ENCODE results near the gene ADGRG7.

Gene ADGRG7

DNA sequence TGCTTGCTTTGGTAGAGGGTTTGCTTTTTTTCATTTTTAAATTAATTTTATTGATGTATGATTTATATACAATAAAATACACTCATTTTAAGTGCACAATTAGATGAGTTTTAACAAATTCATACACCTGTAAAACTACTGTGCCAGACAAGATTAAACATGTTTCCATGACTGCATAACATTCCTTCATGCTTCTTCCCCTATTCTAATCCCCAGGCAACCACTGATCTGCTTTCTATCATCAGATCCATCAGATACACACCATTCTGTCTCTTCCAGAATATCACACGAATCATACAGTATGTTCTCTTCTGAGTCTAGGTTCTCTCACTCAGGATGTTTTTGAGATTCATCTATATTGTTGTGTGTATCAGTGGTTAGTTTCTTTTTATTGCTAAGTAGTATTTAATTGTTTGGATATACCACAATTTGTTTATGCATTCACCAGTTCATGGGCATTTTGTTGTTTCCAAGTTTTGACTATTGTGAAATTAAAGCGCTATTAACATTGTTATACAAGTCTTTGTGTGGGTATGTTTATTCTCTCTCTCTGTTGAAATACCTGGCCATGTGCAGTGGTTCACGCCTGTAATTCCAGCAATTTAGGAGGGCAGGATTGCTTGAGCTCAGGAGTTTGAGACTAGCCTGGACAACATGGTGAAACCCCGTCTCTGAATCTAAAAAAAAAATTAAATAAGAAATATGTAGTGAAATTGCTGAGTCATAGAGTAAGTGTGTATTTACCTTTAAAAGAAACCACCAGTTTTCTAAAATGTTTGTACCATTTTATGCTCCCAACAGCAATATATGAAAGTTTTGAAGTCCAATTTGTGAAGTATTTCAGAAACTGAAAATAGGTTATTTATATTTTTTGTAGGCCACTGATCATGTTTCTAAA, 92.9 kb downstream of the ADGRG7 start:
- DNase-seq: no peak

DNA sequence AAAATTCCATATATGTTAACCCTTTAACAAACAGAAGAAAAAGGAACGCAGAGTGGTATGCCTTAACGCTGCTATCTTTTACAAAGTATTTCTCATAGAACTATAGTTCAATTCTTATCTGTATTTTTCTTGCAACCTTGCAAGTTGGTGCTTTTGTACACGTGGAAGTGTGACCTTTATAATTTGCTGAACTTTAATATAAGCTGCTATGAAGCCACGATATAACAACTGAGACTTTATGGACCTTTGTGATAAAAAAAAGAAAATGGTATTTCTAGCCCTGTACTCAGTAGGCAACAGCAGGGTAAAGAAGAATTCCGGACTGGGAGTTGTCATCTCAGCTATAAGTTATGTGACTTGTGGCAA, 93.6 kb downstream of the ADGRG7 start:
- no peak for DNase-seq

DNA sequence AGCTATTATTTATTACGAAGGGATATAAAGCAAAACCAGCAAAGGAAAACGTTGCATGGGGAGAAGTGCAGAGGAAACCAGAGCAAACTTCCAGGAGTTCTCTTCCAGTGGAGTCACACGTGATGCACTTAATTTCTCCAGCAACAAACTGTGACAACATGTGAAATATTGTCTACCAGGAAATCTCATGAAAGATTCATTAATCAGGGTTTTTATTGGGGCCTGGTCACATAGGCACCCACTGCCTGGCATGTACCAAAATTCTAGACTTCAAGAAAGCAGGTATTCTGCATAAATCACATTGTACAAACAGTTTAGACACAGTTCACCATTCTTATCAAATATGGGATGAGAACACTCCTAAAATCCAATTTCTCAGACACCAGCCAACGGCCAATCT, 94.5 kb downstream of the ADGRG7 start:
- no peak for DNase-seq

DNA sequence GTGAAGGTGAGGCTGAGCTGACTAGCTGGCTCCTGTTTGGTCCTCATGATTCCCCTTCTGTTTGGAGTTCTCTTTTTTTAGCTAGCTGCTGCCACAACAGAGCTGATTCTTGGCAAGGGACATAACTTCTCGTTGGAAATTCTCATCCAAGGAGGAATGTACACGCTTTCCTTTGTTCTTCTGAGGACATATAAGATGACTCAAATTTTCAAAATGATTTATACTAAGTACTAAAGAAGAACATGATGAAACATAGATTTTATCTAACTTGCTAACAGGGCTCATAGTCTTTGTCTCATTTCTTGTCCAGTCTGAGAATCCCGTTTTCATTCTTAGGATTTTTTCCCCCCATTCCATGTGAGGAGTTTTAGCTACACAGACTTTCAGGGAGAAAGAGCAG, 97.0 kb downstream of the ADGRG7 start:
- DNase-seq: no peak

DNA sequence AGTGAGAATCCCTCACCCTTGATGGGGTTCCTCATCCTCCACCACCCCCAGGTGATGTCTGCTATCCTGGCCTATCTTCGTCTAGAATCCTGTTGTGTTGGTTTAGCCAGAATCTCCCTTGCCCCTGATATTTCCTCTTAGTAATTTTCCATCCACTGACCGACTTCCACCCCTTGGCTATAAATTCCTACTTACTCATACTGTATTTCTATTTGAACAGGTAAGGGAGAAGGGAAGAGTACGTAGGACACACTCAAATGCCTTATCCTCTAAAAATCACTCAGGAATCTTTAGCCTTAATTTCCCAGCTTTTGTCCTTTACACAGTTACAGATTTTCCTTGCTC, 99.2 kb downstream of the ADGRG7 start:
- no peak for DNase-seq

DNA sequence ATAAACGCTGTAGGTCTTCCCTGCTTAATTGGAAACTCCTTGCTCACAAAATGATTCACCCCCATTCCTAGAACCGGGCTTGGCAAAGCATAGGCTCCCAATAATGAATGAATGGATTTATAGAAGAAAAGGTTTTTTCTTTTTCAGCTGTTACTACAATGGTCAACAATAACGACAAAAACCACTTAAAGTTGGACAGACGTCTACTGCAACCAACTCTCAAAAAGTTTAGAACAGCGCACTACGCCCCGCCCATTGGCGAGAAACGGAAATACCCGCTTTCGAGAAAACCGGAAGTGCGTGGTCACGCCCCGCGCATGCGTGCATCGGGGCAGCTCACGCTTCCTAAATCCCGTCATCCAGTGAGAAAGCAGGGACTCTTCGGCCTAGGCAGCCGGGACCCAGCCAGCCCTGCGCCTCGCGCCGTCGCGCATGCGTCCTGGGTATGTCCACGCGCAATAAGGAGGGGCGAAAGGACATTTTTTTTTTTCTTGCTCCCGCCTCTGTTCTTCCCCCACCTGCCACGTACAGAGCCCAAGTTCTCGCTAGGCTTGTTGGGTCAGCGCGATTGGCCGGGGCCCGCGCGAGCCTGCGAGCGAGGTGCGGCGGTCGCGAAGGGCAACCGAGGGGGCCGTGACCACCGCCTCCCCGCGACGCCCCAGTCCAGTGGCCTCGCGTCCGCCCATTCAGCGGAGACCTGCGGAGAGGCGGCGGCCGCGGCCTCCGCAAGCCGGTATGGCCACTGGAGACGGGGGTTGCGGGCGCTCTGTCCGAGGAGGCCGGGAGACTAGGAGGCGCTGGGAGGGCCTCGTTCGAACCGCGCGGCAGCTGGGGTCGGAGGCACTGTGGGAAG, 99.8 kb downstream of the ADGRG7 start, which contains the start of gene TFG:
Gene TFG (plus strand): TSS at position 506 of the 853 bp plus-strand sequence. CDS start 4,192 bp downstream, outside the sequence.
- peak; percentile 98 for DNase-seq

DNA sequence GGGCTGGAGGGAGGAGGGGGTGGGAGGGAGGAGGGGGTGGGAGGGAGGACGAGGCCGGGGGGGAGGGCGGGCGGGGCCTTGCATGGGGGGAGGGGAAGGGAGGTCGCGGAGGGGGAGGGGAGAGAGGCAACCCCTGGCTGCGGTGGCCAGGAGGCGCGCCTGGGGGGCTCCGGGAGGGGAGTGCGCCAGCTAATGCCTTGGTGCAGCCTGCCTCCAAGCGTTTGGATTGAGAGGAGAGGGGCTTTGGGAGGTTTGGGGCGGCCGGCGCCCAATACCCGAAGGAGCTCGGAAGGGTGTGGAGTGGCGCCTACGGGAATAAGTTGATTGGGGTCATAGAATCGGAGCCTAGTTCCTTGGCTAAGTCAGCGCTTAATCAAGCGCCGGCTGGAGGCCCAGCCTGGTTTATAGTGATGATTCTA, 100.5 kb downstream of the ADGRG7 start:
- no peak for DNase-seq

DNA sequence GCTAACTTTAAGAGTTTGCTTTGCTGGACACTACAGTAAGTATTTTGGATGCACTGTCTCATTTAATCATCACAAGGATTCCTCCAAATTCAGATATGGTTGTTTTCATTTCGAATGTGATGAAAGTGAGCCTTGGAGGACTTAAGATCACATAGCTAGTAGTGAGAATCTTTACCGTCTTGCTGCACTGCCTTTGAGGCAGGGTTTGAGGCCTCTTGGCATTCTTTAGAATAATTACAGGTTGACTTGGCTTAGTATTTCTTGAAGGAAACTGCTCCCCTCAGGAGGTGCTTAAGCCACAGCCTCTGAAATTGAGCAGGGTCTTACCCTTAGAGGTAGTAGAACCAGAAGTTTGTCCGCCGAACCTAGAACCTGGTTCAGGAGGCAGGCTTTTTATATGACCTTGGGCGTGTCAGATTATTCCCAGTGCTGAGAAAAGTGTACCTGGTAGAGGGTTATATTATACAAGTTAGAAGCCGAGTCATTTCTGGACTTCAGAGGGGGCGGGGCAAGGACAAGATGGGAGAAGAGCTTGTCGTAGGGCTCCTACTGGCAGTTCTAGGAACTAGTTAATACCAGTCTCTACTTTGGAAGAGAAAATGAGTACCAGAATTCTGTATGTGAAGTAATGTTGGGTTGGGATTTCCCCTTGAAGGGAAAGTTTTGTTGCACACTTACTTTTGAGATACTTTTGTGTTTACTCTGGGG, 101.0 kb downstream of the ADGRG7 start:
- DNase-seq: no peak

DNA sequence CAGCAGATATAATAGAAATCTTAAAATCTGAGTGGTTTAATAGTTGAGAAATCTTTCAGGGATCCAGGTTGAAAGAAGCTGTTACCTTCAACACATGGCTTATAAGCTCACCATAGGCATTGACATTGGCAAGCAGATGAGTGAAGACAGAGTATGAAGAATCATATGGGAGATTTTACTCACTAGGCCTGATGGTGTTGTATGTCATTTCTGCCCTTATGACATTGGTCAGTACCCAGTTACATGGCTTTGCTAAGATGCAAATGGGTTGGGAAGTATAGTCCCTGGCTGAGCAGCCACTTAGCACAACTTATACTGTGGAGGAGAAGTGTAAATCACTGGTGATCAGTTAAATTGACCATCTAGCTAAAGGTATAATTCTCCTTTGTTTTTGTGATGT, 105.8 kb downstream of the ADGRG7 start:
- DNase-seq: no peak

DNA sequence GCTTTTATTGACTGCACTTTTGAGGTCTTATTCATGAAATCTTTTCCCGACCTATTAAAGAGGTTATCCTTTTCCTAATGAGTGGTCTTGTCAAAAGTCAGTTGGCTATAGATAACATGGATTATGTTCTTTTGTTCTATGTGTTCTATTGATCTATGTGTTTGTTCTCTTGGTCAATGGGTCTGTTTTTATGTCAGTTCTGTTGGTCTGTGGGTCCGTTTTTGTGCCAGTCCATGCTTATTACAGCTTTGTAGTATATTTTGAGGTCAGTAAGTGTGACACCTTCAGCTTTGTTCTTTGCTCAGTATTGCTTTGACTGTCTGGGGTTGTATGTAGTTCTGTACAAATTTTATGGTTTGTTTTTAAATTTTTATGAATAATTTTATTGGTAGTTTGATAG, 107.7 kb downstream of the ADGRG7 start:
- DNase-seq: no peak

DNA sequence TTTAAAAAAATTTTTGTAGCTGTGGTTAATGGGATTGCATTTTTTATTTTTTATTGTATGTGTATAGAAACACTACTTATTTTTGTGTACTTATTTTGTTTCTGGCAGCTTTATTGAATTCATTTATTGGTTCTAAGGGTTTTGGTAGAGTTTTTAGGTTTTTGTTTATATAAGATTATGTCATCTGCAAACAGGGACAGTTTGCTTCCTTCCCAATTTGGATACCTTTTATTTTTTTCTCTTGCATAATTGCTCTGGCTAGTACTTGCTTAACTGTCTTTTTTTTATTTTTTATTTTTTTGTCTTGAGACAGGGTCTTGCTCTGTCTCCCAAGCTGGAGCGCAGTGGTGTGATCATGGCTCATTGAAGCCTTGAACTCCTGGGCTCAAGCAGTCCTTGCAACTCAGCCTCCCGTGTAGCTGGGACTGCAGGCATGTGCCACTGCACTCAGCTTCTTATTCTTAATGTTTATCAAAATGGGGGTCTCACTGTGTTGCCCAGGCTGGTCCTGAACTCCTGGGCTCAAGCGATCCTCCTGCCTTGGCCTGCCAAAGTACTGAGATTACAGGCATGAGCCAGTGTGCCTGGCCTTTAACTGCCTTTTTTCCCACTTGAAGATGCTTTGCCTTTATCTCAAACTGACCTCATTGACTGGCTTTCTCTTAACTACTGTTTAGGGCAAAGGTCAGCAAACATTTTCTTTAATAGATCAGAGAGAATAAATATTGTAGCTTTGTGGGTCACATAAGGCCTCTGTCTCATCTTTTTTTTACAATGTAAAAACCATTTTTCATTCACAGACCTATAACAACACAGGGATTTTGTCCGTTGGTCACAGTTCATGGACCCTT, 108.5 kb downstream of the ADGRG7 start:
- no peak for DNase-seq

DNA sequence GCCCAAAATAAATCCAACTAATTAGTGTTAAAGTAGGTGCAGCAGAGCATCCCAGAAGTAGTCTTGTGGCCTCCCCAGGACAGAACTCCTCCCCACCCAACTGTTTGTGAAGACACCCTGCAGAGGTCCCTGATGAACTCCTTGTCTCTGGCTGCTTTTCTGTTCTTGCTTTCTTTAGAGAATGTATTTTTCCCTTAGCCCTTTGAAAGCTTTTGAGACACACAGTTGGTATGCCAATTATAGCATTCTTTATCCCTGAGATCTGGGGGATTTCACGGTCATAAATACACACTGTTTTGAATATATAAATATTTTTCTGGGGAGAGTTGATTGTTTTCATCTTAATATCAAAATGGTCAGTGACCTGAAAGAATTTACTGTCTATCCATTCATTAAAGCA, 109.7 kb downstream of the ADGRG7 start:
- DNase-seq: no peak

DNA sequence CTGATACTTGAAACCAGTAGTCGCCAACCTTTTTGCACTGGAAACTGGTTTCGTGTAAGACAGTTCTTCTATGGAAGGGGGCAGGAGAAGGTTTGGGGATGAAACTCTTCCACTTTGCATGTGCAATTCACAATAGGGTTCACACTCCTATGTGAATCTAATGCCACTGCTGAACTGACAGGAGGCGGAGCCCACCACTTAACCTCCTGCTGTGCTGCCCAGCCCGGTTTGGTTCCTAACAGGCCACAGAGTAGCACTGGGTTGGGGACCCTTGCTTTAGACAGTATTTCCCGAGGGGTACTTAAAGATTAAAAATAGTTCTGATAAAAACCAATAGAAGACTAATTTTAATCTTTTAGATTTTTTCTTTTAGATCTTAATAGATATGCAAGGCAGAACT, 111.0 kb downstream of the ADGRG7 start:
- DNase-seq: no peak

DNA sequence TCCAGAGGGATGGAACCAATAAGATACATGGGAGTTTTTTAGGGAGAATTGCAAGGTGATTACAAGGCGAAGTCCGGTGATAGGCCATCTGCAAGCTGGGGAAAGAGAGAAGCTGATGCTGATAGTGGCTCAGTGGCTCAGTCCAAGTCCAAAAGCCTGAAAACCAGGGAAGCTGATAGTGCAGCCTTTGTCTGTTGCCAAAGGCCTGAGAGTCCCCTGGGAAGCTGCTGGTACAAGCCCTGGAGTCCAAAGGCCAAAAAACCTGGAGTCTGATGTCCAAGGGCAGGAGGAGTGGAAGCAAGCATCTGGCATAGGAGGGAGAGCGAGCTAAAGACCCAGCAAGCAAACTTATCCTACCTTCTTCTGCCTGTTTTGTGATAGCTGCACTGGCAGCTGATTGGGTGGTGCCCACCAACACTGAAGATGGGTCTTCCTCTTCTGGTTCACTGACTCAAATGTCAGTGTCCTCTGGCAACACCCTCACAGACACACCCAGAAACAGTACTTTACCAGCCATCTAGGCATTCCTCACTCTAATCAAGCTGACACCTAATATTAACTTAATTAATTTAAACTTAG, 116.6 kb downstream of the ADGRG7 start:
- no peak for DNase-seq

DNA sequence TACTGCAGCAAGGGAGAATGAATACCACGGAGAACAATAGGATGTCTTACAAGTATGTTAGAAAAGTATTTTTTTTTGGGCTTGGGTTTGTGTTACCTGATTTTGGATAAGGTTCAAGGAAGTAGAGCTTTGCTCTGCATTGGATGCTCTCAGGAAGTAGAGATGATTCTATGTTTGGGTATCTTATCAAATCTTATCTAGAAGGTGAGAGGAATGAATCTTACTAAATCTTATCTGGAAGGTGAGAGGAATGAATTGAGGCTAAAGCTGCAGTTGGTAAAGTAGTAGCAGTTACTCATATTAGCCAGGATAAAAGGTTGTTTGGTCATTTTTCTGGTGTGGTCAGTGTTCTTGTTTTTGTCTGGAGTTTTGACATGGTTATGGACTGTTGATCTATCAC, 117.3 kb downstream of the ADGRG7 start:
- DNase-seq: no peak

DNA sequence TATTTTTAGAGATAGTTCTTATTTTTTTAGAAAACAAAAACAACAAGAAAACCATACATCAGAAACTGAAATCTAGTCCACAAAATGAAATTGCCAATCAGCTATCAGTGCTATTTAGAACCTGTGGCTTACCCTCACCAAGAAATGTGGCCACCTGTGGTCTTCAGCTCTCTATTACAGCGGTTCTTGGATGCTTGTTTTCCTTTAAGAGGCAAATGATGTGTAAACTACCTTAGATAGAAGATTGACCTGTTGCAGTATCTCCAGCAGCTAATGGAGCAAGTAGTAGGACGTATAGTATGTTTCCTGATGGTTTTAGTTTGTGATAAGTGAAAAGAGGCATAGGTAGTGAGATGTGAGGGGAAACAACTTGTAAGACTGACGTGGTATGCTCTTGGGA, 121.1 kb downstream of the ADGRG7 start:
- no peak for DNase-seq

DNA sequence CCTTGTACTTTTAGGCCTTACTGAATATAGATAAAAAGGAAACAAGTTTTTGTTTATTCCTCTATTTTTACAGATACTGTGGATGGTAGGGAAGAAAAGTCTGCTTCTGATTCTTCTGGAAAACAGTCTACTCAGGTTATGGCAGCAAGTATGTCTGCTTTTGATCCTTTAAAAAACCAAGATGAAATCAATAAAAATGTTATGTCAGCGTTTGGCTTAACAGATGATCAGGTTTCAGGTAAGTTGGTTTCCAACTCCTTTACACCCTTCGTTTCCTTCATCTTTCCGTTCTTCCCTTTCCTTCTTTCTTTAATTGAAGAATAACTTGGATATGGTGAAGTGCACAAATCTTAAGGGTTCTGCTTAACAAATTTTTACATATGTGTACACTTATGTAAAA, 123.0 kb downstream of the ADGRG7 start:
- DNase-seq: no peak

DNA sequence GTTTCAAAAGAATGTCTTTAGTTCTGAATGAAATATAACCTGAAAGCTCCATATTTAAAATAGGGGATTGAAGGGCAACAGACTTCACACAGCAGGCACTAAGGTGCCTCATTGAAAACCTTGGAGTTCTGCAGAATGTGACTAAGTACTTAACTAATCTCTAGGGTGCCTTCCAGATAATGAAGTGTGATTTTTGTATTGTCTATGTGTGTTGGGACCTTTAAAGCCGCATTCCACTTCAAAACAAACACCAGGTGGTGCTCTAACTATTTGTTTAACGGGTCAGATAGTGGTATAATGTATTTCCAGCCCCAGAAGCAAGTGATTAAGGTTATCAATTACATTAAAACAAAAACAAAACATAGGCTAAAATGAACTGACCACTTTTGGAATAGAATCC, 127.9 kb downstream of the ADGRG7 start:
- DNase-seq: no peak

DNA sequence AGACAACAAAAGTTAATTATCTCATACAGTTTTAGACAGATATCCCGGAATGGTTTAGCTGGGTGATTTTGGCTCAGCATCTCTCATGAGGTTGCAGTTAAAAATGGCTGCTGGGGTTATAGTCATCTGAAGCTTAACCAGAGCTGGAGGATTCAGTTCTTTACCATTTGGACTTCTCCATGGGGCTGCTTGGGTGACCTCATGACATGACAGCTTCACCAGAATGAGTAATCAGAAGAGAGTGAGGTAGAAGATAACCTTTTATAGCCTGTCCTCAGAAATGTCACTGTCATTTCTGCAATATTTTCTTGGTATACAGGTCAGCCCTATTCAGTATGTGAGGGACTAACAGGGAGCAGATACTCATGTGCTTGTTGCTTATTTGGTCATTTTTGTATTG, 130.8 kb downstream of the ADGRG7 start:
- DNase-seq: no peak

DNA sequence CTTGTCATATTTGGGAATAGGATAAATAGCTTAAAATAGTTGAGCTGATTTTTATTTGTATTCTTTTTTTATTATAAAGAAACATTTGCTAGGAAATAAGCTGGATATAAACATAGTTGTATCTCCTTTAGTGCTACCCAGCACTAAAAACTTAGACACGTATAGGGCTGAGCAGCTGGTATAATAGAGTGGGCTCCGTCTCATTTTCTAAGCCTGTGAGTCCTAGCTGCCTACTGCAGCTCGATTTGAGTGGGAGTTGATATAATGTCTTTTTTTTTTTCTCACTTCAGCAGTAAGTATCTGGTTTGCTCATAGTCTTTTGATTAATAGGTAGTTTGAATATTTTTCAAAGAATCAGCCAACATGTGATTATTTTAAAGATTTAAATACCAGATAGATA, 134.1 kb downstream of the ADGRG7 start:
- no peak for DNase-seq

DNA sequence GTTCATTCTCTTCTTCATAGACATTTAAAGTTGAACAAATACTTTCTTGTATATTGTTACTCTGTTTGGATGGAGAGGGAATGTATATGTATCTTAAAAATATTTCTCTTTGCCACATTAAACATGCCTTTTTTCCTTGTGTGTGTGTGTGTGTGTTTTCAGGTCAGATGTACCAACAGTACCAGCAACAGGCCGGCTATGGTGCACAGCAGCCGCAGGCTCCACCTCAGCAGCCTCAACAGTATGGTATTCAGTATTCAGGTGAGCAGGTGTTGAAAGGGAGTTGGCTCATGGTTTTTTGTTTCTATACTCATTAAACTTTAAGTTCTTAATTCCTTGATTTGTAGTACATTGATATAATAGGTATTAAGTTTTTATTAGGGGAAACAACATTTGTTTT, 135.3 kb downstream of the ADGRG7 start:
- no peak for DNase-seq
